Activated CD4-positive, CD25-positive, alpha-beta regulatory T cell (primary cell): ENCODE measurements around the gene SYMPK.

Experiments
- DNase-seq, 4 experiments: peaks; one replicate each; lab custom pipeline; 2025; lab: John Stamatoyannopoulos, UW

SYMPK gene

DNA sequence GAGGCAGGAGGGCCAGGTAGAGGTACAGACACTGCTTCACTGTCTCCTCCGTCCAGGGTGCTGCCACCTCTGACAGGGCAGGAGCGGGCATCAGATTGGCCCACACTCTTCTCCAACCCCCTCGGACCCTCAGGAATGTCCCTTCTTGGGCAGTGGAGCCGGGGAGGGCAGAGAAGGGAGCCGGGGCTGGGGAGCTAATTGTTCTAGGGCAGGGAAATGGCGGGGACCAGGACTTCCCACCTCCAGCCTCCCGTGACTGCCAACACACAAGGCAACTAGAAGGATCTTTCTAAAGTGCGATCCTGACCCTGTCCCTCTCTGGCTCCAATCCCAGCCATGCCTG is 37.7 kb downstream of the SYMPK start:
- DNase-seq = no peak

DNA sequence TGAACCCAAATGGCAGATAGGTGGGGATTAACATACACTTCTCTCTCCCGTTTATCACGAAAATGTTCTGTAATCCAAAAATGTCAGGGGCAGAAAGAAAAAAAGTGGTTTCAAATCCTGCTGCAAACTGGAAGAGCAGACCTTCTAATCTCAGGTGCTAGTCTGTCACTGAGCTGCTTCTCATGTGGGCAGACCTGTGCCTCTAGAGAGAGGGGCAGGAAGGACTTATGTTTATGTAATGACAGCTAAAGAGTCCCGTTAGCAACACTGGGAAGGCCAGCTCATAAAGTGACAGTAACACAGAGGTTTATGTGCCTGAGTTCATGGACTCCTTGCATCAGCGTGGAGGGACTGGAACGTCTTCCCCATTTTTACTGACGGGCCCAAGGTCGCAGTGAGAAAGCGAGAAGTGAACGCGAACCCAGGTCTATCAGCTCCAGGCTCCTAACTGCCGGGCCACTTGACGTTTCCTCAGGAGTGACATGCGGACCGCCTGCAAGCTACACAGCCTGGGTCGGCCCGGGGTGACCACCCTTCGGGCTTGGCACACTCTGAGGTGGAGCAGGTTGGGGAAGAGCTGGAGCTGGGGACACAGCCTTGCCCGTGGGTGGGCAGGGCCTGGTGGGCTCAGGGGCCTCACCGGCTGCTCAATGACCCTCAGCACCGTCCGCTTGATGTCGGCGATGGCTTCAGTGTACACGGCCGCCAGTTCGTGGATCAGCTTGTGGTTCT is 38.2 kb downstream of the SYMPK start:
- no peak for DNase-seq

DNA sequence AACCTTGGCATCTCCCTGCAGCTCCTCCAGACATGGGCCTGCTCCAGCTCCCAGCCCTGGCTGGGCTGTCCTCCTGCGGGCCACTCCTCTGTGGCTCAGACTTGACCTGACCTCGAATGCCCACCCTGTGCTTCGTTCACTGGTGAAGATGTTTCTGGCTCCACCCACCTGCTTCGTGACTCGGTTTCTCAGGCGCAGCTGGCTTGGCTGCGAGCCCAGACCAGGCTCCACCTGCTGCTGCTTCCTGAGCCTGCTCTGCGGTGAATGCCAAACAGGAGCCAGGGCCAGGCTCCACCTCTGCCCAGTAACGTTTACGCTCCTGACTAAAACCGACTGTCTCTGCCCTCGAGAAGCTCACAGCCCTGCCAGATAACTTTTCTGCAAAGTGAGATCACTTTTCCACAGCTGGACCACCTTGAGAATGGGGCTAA is 38.9 kb downstream of the SYMPK start:
- no peak for DNase-seq

DNA sequence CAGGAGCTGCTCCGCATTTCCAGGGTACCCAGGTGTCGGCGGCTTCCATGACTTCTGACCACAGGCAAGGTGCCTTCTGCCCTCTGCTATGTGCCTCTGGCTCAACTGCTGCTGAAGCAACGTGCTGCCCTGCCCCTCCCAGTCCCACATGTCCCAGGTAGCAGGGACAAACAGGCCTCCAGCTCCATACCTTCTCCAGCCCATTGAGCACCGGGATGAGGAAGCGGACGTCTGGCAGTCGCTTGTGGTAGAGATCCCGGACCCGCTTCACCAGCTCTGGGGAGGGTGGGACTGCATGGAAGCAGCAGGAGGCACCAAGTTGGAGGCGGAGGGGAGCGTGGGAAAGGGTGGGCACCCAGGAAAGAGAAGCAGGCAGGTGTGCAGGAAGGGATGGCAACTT is 39.8 kb downstream of the SYMPK start:
- DNase-seq = no peak

DNA sequence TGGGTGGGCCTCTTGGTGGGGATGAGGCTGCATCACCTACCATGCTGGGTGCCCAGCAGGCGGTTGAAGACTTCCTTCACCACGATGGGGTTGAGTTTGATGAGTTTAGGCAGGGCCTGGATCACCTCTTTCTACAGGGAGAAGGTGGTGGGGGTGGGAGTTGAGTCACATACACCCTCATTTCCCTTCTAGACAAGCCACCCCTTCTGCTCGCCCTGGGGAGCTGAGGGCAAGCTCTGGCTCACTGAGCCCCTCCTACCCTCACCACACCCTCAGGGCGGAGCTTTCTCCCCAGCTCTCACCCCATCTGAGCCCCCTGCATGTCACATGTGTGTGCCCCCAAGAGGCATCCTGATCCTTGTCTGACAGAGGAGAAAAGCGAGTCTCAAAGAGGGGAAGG is 40.2 kb downstream of the SYMPK start:
- DNase-seq = no peak

DNA sequence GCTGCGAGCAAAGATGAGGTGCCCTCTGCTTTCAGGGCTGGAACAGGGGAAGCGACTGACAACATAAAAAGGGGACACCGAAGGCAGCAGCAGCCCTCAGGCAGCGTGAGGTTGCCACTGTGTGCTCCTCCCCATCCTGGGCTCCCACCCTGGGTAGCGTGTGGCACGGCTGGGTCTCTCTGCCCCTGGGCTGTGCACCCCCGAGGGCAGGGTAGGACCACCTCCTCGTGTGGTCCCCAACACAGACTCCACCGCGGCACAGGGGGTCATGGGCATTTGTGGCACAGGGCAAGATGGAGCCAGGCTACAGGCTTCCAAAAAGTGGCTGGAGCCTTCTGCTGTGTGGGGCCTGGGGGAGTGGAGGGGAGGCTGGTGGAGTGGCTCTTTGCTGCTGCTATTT is 41.4 kb downstream of the SYMPK start:
- DNase-seq = no peak

DNA sequence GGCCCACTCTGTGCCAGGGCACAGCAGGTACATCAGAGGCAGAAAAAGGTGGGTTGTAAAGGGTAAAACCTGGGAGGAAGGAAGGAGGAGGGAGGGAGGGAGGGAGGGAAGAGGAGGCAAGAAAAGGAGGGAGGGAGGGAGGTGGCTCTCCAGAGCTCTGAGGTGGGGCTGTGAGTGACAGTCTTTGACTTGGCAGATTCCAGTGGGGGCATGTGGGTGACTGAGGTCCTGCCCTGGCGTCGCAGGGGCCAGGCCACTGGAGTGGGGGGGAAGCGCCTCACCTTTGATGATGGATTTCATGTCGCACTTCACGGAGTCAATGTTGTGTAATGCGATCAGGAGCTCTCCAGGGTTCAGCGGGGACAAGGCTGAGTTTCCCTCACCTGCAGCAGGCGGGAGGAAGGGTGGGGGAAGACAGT is 41.8 kb downstream of the SYMPK start:
- DNase-seq = no peak

DNA sequence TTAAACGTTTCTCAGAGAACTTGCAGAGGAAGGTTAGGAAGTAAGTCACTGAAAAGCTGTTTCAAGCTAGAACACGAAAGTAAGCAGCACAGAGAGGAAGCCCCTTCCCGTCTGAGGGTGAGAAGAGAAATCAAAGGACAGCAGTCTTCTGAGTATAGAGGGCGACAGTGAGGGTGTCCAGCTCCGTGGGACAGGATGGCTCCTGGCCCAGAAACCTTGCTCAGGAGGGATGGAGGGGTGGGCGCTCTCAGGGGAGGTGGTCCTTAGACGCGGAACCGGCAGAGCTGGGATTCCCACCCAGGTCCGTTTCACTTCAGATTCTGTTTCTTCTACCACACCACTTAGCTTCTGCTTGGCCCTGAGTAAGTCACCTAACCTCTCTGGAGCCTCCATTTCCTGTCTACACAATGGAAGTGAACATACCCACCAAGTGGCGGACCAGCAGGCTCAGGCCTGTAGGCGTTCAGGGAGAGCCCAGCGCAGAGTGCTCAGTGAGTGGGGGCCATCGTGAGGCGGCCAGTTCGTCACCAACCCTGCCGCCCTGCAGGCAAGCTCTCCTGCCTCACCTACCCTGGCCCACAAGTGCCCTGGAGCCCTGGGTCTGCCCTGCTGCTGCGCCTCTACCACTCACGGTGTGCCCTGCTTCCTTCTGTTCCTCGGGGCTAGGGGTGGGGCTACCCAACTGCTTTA is 42.4 kb downstream of the SYMPK start:
- DNase-seq = no peak

DNA sequence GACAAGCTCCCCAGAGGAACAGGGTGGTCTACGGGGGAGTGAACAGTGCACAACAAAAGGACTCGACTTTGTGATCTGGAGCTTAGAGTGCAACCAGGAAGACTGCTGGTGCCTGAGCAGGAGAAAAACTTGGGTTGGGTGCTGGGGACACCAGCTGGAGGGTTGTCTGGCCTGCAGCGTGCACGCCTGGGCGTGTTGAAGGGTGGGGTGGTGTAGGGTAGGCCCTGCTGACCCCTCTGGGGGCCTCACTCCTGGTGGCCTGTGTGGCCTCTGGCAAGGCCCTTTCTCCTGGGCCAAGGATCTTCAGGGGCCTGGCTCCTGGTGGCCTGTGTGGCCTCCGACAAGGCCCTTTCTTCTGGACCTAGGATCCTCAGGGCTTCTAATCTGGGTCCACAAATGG is 43.2 kb downstream of the SYMPK start:
- DNase-seq = no peak

DNA sequence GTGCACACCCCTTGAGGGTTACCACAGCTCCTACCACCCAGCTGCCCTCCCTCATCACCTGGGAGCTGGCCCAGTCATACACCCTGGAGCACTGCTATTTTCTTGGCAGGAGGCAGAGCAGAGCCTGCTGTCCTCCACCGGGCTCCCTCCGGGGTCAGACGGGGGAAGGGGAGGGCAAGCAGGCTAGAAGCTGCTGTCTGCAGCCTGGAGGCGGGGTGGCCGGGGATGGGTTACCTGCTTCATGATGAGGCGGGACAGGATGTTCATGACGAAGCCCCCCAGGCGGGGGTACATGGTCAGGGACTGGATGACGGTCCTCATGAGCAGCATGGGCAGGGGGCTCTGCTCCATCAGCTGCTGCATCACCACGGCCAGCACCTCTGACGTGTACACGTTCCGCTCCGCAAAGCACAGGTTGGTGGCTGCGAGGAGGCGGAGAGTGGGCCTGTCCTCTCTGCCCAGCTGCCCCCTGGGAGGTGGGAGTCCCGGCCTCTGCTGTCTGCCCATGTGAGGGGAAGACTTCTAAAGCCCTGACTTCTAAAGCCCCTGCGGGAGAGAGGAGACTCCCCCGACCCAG is 45.1 kb downstream of the SYMPK start:
- DNase-seq = no peak

DNA sequence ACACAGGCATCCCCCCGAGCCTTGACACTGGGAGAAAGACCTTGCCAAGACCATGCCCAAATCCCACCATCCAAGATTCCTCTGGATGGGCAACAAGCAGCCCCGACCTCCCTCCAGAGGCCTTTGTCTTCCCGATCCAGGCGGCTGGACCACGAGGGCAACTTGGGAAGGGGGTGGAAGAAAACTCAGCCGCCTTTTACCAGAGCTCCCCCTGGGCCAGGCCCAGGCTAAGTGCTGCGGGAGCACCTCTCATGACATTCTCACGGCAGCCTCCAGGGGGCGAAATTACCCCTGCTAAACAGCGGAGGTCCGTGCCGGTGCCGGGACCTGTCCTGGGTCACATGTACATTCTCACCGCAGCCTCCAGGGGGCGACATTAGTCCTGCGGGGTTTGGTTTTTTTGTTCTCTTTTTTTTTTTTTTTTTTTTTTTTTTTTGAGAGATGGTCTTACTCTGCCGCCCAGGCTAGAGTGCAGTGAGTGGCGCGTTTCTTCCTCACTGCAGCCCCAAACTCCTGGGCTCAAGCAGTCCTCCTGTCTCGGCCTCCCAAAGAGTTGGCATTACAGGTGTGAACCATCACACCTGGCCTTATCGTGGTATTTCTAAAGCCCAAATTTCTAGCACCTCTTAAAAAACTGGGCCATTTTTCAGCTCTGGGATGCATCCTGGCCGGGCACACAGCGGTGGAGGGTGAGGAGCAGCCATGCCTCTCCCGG is 45.8 kb downstream of the SYMPK start:
- DNase-seq = peak; percentile 89 to 98 (median 94)

DNA sequence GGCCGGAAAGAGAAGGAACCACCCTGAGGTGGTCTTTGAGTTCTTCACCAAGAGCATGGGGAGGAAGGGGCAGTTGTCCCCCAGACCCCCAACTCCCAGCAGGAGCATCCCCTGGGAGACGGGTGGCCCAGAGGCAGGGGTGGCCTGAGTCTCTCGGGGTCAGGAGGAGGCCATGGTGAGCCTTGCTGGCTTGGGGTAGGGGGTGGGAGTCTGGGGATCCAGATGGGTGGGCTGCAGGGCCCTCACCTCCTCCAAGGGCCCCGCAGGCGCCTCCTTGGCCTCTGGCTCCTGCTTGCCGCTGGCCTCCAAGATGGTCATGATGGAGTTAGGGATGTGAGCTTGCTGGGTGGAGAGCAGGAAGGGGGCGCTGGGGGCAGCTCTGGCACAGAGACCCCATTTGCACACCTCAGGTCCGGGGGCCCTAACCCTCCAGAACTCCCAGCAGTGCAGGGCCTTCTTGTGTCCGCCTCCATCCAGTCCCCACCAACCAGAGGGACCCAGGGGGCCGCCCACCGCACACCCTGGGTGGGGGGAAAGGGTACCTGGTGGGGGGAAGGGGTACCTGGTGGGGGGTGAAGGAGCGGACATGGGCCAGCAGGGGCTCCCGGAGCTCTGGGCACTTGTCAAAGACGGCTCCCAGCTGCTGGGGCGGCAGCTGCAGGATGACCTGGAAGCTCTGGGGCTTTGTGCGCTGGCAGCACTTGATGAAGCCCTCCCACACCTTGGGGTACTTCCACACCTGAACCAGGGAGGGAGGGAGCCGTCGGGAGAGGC is 46.5 kb downstream of the SYMPK start:
- DNase-seq = no peak

DNA sequence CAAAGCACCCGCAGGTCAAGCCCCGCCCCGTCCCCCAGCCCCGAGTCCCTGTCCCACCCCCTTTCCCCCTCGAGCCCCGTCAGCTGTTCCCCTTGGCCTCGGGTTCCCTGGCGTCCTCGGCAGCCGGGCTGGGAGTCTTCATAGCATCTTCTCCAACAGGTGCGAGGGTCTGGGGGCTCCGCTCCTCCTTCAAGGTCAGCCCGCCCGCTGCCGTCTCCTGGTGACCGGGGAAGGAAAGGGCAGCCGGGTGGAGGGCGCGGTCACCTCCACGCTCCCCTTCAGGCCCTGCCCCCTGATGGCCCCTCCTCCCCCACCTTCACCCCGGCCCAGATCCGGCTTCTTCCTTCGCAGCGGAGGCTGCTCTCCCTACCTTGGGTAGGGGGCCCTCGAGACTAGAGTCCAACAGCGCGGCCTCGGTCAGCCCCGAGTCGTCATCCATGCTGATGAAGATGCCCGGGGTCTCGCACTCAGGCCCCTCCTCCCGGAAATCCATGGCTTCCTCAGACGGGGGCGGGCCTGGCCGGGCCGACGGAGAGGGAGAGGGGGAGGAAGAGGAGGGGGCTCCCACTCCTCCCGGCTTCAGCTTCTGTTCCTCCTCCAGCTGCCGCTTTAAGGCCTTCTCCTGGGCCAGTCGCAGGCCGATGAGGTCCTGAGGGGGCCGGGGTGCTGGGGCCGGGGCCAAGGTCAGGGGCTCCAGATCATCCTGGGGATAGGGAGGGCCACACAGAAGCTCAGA is 47.3 kb downstream of the SYMPK start:
- no peak for DNase-seq

DNA sequence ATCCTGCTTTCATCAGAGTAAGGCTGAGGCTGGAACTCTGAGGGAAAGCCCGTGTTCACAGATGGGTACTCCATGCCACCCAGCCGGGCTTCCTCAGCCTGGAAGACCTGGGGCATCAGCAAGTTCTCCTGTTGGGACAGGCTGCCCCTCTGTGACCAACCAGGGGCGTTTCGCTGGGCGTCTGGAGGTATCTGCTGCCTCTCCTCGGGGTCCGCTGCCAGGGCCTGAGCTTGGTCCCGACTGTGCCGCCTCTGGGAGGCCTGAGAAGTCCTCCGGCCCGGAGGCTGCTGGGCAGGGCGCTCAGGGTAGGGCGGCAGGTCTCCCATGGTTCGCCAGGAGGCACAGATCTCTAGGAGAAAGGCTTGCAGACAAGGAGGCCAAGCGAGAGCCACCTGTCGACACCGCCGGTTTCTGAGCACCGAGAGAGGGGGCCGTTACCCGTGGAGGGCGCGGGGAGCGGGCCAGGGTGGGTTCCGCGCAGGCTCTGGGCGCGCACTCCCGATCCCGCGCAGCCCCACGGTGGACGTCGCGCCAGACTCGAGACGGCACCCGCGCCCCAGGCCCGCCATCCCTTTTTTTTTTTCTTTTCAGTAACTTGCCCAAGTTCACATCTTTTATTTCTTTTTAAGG is 48.0 kb downstream of the SYMPK start, which contains the start of gene RSPH6A:
RSPH6A (minus strand) TSS at position 458 of the 630 bp plus-strand sequence; CDS start at position 326, 132 bp downstream.
- DNase-seq = no peak

DNA sequence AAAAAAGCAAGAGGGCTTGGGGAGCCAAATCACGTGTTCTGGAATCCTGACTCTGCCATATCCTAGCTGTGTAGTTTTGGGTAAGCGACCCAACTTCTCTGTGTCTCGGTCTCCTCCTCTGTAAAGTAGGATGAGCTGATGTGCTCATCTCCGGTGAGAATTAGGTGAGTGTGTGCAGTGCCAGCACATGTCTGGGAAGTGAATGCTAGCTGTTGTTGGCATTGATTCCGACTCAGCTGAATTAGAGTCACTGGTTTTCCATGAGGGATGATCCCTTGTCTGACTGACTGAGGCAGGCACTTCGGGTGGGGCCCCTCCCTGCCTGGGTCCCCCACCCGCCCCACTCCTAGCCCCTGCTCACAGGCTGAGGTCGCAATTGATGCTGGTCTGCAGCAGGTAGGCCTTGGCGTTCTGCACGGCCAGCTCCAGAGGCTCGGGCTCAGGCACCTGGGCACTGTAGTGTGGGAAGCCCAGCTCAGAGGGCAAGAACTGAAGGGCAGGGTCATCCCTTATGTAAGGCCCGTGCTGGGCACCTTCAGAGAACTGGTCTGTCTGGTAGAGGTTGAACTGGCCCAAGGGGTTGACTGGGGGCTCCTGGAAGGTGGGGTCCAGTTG is 48.7 kb downstream of the SYMPK start:
- no peak for DNase-seq

DNA sequence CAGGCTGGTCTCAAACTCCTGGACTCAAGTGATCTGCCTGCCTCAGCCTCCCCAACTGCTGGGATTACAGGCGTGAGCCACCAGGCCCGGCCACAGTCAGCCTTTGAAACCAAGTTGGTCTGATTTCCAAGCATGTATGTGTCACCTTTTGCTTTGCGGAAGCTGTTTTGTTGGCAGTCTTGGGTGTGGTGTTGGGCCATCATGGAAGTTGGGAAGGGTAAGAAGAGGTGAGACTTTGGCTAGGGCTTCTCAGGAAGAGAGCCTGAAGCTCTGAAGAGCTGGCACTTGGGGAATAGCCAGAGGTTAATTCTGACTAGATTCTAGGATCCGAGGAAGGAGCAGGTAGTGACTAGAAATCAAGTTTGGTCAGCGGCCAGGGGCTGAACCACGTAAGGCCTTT is 50.6 kb downstream of the SYMPK start:
- no peak for DNase-seq

DNA sequence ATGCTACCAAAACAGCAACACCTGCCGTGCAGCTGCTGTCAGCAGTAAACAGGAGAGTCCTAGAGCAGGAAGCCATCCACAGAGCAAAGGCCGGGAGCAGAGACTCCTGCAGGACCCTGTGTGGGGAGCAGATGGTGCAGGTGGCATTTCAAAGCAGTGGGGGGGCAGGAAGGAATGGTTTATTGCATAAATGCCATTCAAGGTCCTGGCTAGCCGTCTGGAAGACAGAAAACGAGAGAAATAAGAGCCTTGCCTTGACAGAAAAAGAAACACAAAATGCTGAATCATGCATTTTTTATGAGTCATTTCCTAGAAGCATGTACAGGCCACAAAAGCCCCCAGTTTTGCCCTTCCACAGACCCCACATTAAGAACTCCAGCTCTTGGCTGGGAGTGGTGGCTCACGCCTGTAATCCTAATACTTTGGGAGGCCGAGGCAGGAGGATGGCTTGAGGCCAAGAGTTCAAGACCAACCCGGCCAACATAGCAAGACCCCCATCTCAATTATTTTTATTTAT is 53.2 kb downstream of the SYMPK start:
- DNase-seq = no peak

DNA sequence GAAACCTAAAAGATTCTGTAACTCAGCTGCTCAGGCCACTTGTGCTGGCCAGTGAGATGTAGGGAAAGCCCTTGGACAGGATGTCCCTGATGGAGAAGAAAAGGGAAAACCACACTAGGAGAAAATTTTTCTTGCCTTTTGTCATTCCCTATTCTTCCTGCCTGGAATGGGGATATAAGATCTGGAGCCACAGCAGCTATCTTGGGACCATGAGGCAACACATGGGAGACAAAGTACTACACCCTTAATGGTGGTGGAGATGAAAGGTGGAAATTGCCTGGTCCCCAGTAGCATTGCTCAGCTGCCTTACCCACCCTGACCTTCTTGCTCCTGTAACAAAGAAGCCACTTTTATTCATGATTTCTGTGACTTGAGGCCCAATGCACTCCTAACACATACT is 57.2 kb downstream of the SYMPK start:
- DNase-seq = no peak

DNA sequence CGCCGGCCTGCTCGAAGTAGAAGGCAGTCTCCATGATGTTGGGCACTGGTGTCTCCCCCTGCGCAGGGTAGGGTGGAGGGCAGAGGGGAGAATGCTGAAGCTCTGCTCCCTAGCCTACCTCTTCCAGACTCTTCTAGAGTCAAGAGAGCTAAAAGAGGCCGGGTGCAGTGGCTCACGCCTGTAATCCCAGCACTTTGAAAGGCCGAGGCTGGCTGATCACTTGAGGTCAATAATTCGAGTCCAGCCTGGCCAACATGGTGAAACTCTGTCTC is 58.1 kb downstream of the SYMPK start:
- no peak for DNase-seq
